Fibroblast of lung (primary cell): ENCODE results near the gene MYO5B. TPM values are rescaled to one million over a fixed set of nuclear protein-coding genes. Genes with fewer than 3 reads are reported as not detected.

Experiments used
- DNase-seq, 2 donors: peaks; one replicate each; pipeline versions ENCODE4 v3.0.0 to v3.0.0-alpha.2; 2010; ENCODE audit warnings: low read depth in 2 of 2
- H2AFZ ChIP-seq: 2 replicates; pipeline ENCODE4 v1.5.1; 2012; ENCODE audit warnings: low read length, control low read depth, inconsistent platforms
- H3K27ac ChIP-seq: 2 replicates; pipeline ENCODE4 v1.5.1; 2011; ENCODE audit warnings: low read length, control low read depth; ENCODE audit not compliant: insufficient read depth
- H3K27me3 ChIP-seq: 2 replicates; pipeline ENCODE4 v1.5.1; 2011; ENCODE audit warnings: mild to moderate bottlenecking, low read length; ENCODE audit not compliant: control insufficient read depth, insufficient read depth
- H3K36me3 ChIP-seq: 2 replicates; pipeline ENCODE4 v1.5.1; 2011; ENCODE audit warnings: low read length; ENCODE audit not compliant: control insufficient read depth, insufficient read depth
- H3K4me1 ChIP-seq: 2 replicates; pipeline ENCODE4 v1.5.1; 2011; ENCODE audit warnings: low read length; ENCODE audit not compliant: control insufficient read depth, insufficient read depth; ENCODE audit errors: extremely low read depth
- H3K4me2 ChIP-seq: 2 replicates; pipeline ENCODE4 v1.5.1; 2011; ENCODE audit warnings: low read length, control low read depth; ENCODE audit not compliant: insufficient read depth; ENCODE audit errors: extremely low read depth
- H3K4me3 ChIP-seq, 4 experiments: fragments of 200-600 bp in 1 of 4; sonication (generic) in 1 of 4; replicated peaks in 1 of 4; 2 replicates each; pipeline ENCODE4 v1.5.1; 2011 to 2016; ENCODE audit warnings: low read length in 4 of 4, low read depth in 3 of 4, mild to moderate bottlenecking in 3 of 4, control low read depth in 2 of 4, inconsistent platforms in 1 of 4, mixed read lengths in 1 of 4; ENCODE audit not compliant: insufficient read depth in 1 of 4; ENCODE audit errors: control extremely low read depth in 1 of 4
- H3K79me2 ChIP-seq: 2 replicates; pipeline ENCODE4 v1.5.1; 2012; ENCODE audit warnings: mild to moderate bottlenecking, low read length, inconsistent platforms; ENCODE audit not compliant: control insufficient read depth, insufficient read depth
- H3K9ac ChIP-seq: 2 replicates; pipeline ENCODE4 v1.5.1; 2011; ENCODE audit warnings: mild to moderate bottlenecking, low read length, control low read depth; ENCODE audit not compliant: insufficient read depth
- H3K9me3 ChIP-seq: 2 replicates; pipeline ENCODE4 v1.5.1; 2012; ENCODE audit warnings: low read depth, low read length; ENCODE audit not compliant: control insufficient read depth, insufficient read depth
- H4K20me1 ChIP-seq: 2 replicates; pipeline ENCODE4 v1.5.1; 2011; ENCODE audit warnings: low read length; ENCODE audit not compliant: control insufficient read depth, insufficient read depth; ENCODE audit errors: extremely low read depth
- CTCF ChIP-seq, 2 donors: IDR thresholded peaks in 1 of 2; conservative IDR thresholded peaks in 1 of 2; 1 replicate in 1 of 2; 2 replicates in 1 of 2; pipeline ENCODE4 v1.5.1; 2011 to 2012; ENCODE audit warnings: low read length in 2 of 2, control low read depth in 1 of 2, inconsistent platforms in 1 of 2, low read depth in 1 of 2, mild to moderate bottlenecking in 1 of 2
- EZH2 ChIP-seq: IDR thresholded peaks from 2 replicates; pipeline ENCODE4 v1.5.1; 2012; ENCODE audit warnings: low read length, control low read depth, mild to moderate bottlenecking; ENCODE audit errors: missing control alignments
- polyA plus RNA-seq, 2 donors: library from polyadenylated mRNA; depleted of rRNA in 1 of 2; stranded (reverse) in 1 of 2; unstranded in 1 of 2; fragments of >200 nt; gene quantifications; 2 replicates each; pipeline ENCODE4 v1.2.1, GENCODE V29; 2011 to 2012; ENCODE audit warnings: missing spikeins in 1 of 2
- total RNA-seq: library from RNA; depleted of rRNA; stranded (reverse); fragments of >200 nt; gene quantifications from 2 replicates; pipeline ENCODE4 v1.2.1, GENCODE V29; 2014

Gene MYO5B
- total and polyA plus RNA-seq, 2 donors (not counting 1 experiment from before 2014, with no cell fraction given): under 0.01 to 0.06 TPM

- no peaks in the 10 kb centered on the region for H3K79me2 ChIP-seq
- H3K4me2 ChIP-seq: no peak overlapping the region
- no peak overlapping the region for H3K4me3 ChIP-seq
- no peak for DNase-seq
- no peak for TF ChIP-seq CTCF (conservative IDR thresholded peaks at IDR 0.05 in 1 of 2, IDR thresholded peaks at IDR 0.05 in 1 of 2; ENCODE audit: low read depth in 1 of 2, low read length in 2 of 2)
- no peak for TF ChIP-seq EZH2
- H2AFZ ChIP-seq: no peak overlapping the region
- no peaks in the 10 kb centered on the region for H3K27me3 ChIP-seq
- peaks cover 3% of the 10 kb centered on the region for H3K4me1 ChIP-seq
- no peaks in the 10 kb centered on the region for H3K36me3 ChIP-seq
- H3K9me3 ChIP-seq: no peaks in the 10 kb centered on the region
- no peaks in the 10 kb centered on the region for H4K20me1 ChIP-seq
- H3K9ac ChIP-seq: no peak overlapping the region
- no peak overlapping the region for H3K27ac ChIP-seq
These were observed 359.5 kb downstream of the MYO5B start for GRCh38 chr18:49835405-49835804.

- H3K27me3 ChIP-seq: no peaks in the 10 kb centered on the region
- no peaks in the 10 kb centered on the region for H3K9me3 ChIP-seq
- H3K4me3 ChIP-seq: no peak overlapping the region
- H2AFZ ChIP-seq: no peak overlapping the region
- H3K79me2 ChIP-seq: no peaks in the 10 kb centered on the region
- H3K4me2 ChIP-seq: no peak overlapping the region
- no peaks in the 10 kb centered on the region for H4K20me1 ChIP-seq
- no peaks in the 10 kb centered on the region for H3K36me3 ChIP-seq
- DNase-seq: no peak
- peaks cover 3% of the 10 kb centered on the region for H3K4me1 ChIP-seq
- no peak for TF ChIP-seq EZH2
- no peak for TF ChIP-seq CTCF (conservative IDR thresholded peaks at IDR 0.05 in 1 of 2, IDR thresholded peaks at IDR 0.05 in 1 of 2; ENCODE audit: low read depth in 1 of 2, low read length in 2 of 2)
- no peak overlapping the region for H3K9ac ChIP-seq
- H3K27ac ChIP-seq: no peak overlapping the region
These were observed 360.7 kb downstream of the MYO5B start for GRCh38 chr18:49834258-49834657.

GRCh38 chr18:49833814-49834213 is 361.1 kb downstream of the MYO5B start:
- no peak overlapping the region for H3K9ac ChIP-seq
- H3K79me2 ChIP-seq: no peaks in the 10 kb centered on the region
- no peak overlapping the region for H2AFZ ChIP-seq
- H3K4me3 ChIP-seq: no peak overlapping the region
- no peaks in the 10 kb centered on the region for H4K20me1 ChIP-seq
- no peaks in the 10 kb centered on the region for H3K36me3 ChIP-seq
- no peak overlapping the region for H3K4me2 ChIP-seq
- H3K9me3 ChIP-seq: no peaks in the 10 kb centered on the region
- H3K27ac ChIP-seq: no peak overlapping the region
- DNase-seq: no peak
- no peaks in the 10 kb centered on the region for H3K27me3 ChIP-seq
- TF ChIP-seq EZH2: no peak
- no peak for TF ChIP-seq CTCF (conservative IDR thresholded peaks at IDR 0.05 in 1 of 2, IDR thresholded peaks at IDR 0.05 in 1 of 2; ENCODE audit: low read depth in 1 of 2, low read length in 2 of 2)
- peaks cover 3% of the 10 kb centered on the region for H3K4me1 ChIP-seq
